SK-N-SH (cell line): ENCODE results near the gene ITGA2. TPM values are rescaled to one million over a fixed set of nuclear protein-coding genes. Genes with fewer than 3 reads are reported as not detected.
A peak's percentile ranks its signal among the peaks of the same experiment; 100 is the strongest.

Source experiments
- CTCF ChIA-PET: fragments of 300-600, 350-600 bp; formaldehyde crosslinking; extraction: SDS; loops from one replicate; lab custom pipeline; 2021; lab: Yijun Ruan, JAX
- POLR2A ChIA-PET: fragments of 350-600 bp; sonication (Branson Sonifier 250); formaldehyde crosslinking; extraction: SDS; loops from one replicate; lab custom pipeline; 2020; ENCODE audit warnings: antibody characterized with exemption, inconsistent platforms; lab: Yijun Ruan, JAX
- DNase-seq: peaks from one replicate; pipeline ENCODE4 v3.0.0; 2012
- H2AFZ ChIP-seq: fragments of 200-600 bp; sonication (generic); 2 replicates; pipeline ENCODE4 v1.8.1; 2016; ENCODE audit warnings: antibody characterized with exemption, mild to moderate bottlenecking, low read depth
- H3F3A ChIP-seq: fragments of 200-600 bp; sonication (generic); replicated peaks from 2 replicates; pipeline ENCODE3; 2016; ENCODE audit warnings: antibody characterized with exemption, mild to moderate bottlenecking; ENCODE audit not compliant: insufficient read depth
- H3K27ac ChIP-seq, 2 experiments: fragments of 200-500 bp in 1 of 2; fragments of 200-600 bp in 1 of 2; sonication (Bioruptor generic) in 1 of 2; sonication (generic), shearing (Covaris generic) in 1 of 2; 2 replicates each; pipeline versions ENCODE4 v1.5.1 to v1.6.1; 2014 to 2016; ENCODE audit warnings: low read depth in 2 of 2, inconsistent platforms in 1 of 2, low read length in 1 of 2, mild to moderate bottlenecking in 1 of 2, mixed read lengths in 1 of 2
- H3K27me3 ChIP-seq: fragments of 200-600 bp; sonication (generic), shearing (Covaris generic); 2 replicates; pipeline ENCODE4 v1.6.1; 2016; ENCODE audit warnings: mixed run types; ENCODE audit not compliant: insufficient read depth
- H3K36me3 ChIP-seq, 2 experiments: fragments of 200-500 bp in 1 of 2; fragments of 200-600 bp in 1 of 2; sonication (Bioruptor generic) in 1 of 2; sonication (generic) in 1 of 2; replicated peaks in 1 of 2; 2 replicates each; pipeline versions ENCODE3 to v1.5.1; 2014 to 2016; ENCODE audit warnings: low read length in 1 of 2, mild to moderate bottlenecking in 1 of 2; ENCODE audit not compliant: insufficient read depth in 2 of 2, control insufficient read depth in 1 of 2
- H3K4me1 ChIP-seq, 2 experiments: fragments of 200-500 bp in 1 of 2; fragments of 200-600 bp in 1 of 2; sonication (Bioruptor generic) in 1 of 2; sonication (generic), shearing (Covaris generic) in 1 of 2; 2 replicates each; pipeline versions ENCODE4 v1.5.1 to v1.6.1; 2014 to 2016; ENCODE audit warnings: low read depth in 1 of 2, low read length in 1 of 2, mixed run types in 1 of 2; ENCODE audit not compliant: insufficient read depth in 2 of 2, control insufficient read depth in 1 of 2
- H3K4me2 ChIP-seq: fragments of 200-600 bp; sonication (generic), shearing (Covaris generic); 2 replicates; pipeline ENCODE4 v1.6.1; 2017; ENCODE audit warnings: mixed run types
- H3K4me3 ChIP-seq, 2 experiments: fragments of 200-500 bp in 1 of 2; fragments of 200-600 bp in 1 of 2; sonication (Bioruptor generic) in 1 of 2; sonication (generic), shearing (Covaris generic) in 1 of 2; 2 replicates each; pipeline versions ENCODE4 v1.5.1 to v1.8.1; 2014 to 2016; ENCODE audit warnings: low read depth in 2 of 2, inconsistent platforms in 1 of 2, low read length in 1 of 2, mild to moderate bottlenecking in 1 of 2, mixed read lengths in 1 of 2, moderate library complexity in 1 of 2
- H3K79me2 ChIP-seq: fragments of 200-600 bp; sonication (generic); 2 replicates; pipeline ENCODE4 v1.8.1; 2017; ENCODE audit warnings: mild to moderate bottlenecking; ENCODE audit not compliant: insufficient read depth
- H3K9ac ChIP-seq: fragments of 200-600 bp; sonication (generic); 2 replicates; pipeline ENCODE4 v1.6.1; 2017; ENCODE audit warnings: mixed run types
- H3K9me2 ChIP-seq: fragments of 200-600 bp; sonication (generic); 2 replicates; pipeline ENCODE4 v1.6.1; 2017; ENCODE audit warnings: mixed run types
- H3K9me3 ChIP-seq: fragments of 200-600 bp; sonication (generic); 2 replicates; pipeline ENCODE4 v1.6.1; 2017; ENCODE audit warnings: mixed run types, mild to moderate bottlenecking, moderate library complexity
- H4K20me1 ChIP-seq: fragments of 200-600 bp; sonication (generic); 2 replicates; pipeline ENCODE4 v1.6.1; 2017; ENCODE audit warnings: mild to moderate bottlenecking, mixed run types; ENCODE audit not compliant: insufficient read depth
- CTCF ChIP-seq: fragments of 200-600 bp; sonication (generic); IDR thresholded peaks from 2 replicates; pipeline ENCODE4 v1.6.1; 2017; ENCODE audit warnings: antibody characterized with exemption, mild to moderate bottlenecking, moderate library complexity
- ELF1 ChIP-seq: IDR thresholded peaks from 2 replicates; pipeline ENCODE4 v1.4.0; 2012
- FOSL2 ChIP-seq: IDR thresholded peaks from 2 replicates; pipeline ENCODE4 v1.4.0; 2012; ENCODE audit warnings: low read depth, mild to moderate bottlenecking, moderate library complexity, borderline replicate concordance
- FOXJ3 ChIP-seq: sonication (generic); formaldehyde crosslinking; IDR thresholded peaks from 2 replicates; pipeline ENCODE4 v1.5.1; 2020; ENCODE audit warnings: mild to moderate bottlenecking, missing genetic modification reagents
- FOXM1 ChIP-seq: IDR thresholded peaks from 2 replicates; pipeline ENCODE4 v1.4.0; 2012; ENCODE audit warnings: low read depth, mild to moderate bottlenecking
- JUND ChIP-seq: IDR thresholded peaks from 2 replicates; pipeline ENCODE4 v1.4.0; 2012
- MAX ChIP-seq: IDR thresholded peaks from 2 replicates; pipeline ENCODE4 v1.4.0; 2012; ENCODE audit warnings: low read depth
- NFIC ChIP-seq: IDR thresholded peaks from 2 replicates; pipeline ENCODE4 v1.4.0; 2012; ENCODE audit warnings: borderline replicate concordance
- PBX3 ChIP-seq: IDR thresholded peaks from 2 replicates; pipeline ENCODE4; 2012
- RAD21 ChIP-seq: IDR thresholded peaks from 2 replicates; pipeline ENCODE4 v1.6.1; 2012; ENCODE audit warnings: mild to moderate bottlenecking, low read length
- RCOR1 ChIP-seq: fragments of 150-350 bp; IDR thresholded peaks from 2 replicates; pipeline ENCODE4 v1.6.1; 2017; ENCODE audit warnings: antibody characterized with exemption, low read length
- RFX5 ChIP-seq: IDR thresholded peaks from 2 replicates; pipeline ENCODE4 v1.6.1; 2012; ENCODE audit warnings: mild to moderate bottlenecking, improper control_type of control experiment, low read length
- SIN3A ChIP-seq: IDR thresholded peaks from 2 replicates; pipeline ENCODE4 v1.6.1; 2012; ENCODE audit warnings: low read depth, mild to moderate bottlenecking, low read length, moderate library complexity, borderline replicate concordance
- TCF12 ChIP-seq: IDR thresholded peaks from 2 replicates; pipeline ENCODE4 v1.4.0; 2012
- TEAD4 ChIP-seq: IDR thresholded peaks from 2 replicates; pipeline ENCODE4 v1.4.0; 2012; ENCODE audit warnings: mild to moderate bottlenecking, borderline replicate concordance; ENCODE audit not compliant: insufficient read depth
- WGBS: methylation state at CpG from one replicate; pipeline ENCODE4 v1.1.6; 2017; ENCODE audit warnings: low lambda C conversion rate; 5-methylcytosine and 5-hydroxymethylcytosine counted together
- polyA plus RNA-seq, 3 experiments: library from polyadenylated mRNA; depleted of rRNA; stranded (reverse); fragments of >200 nt; gene quantifications; 2 replicates each; pipeline ENCODE4 v1.2.3, GENCODE V29; 2012

ITGA2 gene
- polyA plus RNA-seq, 1 of the 3 experiments (the other 2 are of a cell fraction), result 38.2 TPM

GRCh38 chr5:52994266-52994665, 5.1 kb downstream of the ITGA2 start:
- Histone ChIP-seq H3K4me1 (peaks cover 2 to 27% of the 10 kb centered on the region in 2 experiments; a peak in 3 of 4 replicates), H3K79me2 (peaks cover 100% of the 10 kb centered on the region), H3F3A (peaks cover 52% of the 10 kb centered on the region), H3K27ac (peak overlapping the region in 1 of 2 experiments; percentile 75; a peak in 1 of 4 replicates), H3K9me3 (no peaks in the 10 kb centered on the region), H3K27me3 (no peaks in the 10 kb centered on the region), H3K4me2 (peak overlapping the region; percentile 74), H3K36me3 (peaks cover 6 to 61% of the 10 kb centered on the region in 2 experiments), H3K9ac (no peak overlapping the region), H2AFZ (no peak overlapping the region), H3K9me2 (no peaks in the 10 kb centered on the region), H3K4me3 (peak overlapping the region in 1 of 2 experiments; percentile 59; a peak in 1 of 4 replicates), H4K20me1 (peaks cover 19% of the 10 kb centered on the region)
- POLR2A ChIA-PET, result no interaction called here
- CTCF ChIA-PET, result interaction anchor here (0.8 to 1.1 kb wide), 2 partner anchors 9 to 101 kb away, joined by 3 read pairs; no protein-coding TSS in a partner anchor
- 96% methylated on average over 1 of the region's 1 CpG for WGBS
- TF ChIP-seq FOSL2 (0 out of 2 replicates have a peak, but pooled peaks have one; percentile 28), ELF1 (no peak), TCF12 (peak; percentile 49; the same call in 1 of the 2 replicates)
- no peak for DNase-seq

GRCh38 chr5:52995095-52995494, 5.9 kb downstream of the ITGA2 start:
- POLR2A ChIA-PET, result no interaction called here
- Histone ChIP-seq H3K36me3 (peaks cover 9 to 65% of the 10 kb centered on the region in 2 experiments), H3F3A (peaks cover 53% of the 10 kb centered on the region), H3K4me3 (peak overlapping the region in 1 of 2 experiments; percentile 35; a peak in 2 of 4 replicates), H2AFZ (no peak overlapping the region), H3K9me2 (no peaks in the 10 kb centered on the region), H3K9me3 (no peaks in the 10 kb centered on the region), H4K20me1 (peaks cover 19% of the 10 kb centered on the region), H3K4me2 (peak overlapping the region; percentile 74), H3K27ac (peak overlapping the region in 1 of 2 experiments; percentile 75; a peak in 1 of 4 replicates), H3K79me2 (peaks cover 100% of the 10 kb centered on the region), H3K9ac (no peak overlapping the region), H3K27me3 (no peaks in the 10 kb centered on the region), H3K4me1 (peaks cover 2 to 30% of the 10 kb centered on the region in 2 experiments; a peak in 3 of 4 replicates)
- CTCF ChIA-PET, result interaction anchor here (0.8 to 1.1 kb wide), 2 partner anchors 8 to 100 kb away, joined by 3 read pairs; no protein-coding TSS in a partner anchor
- TF ChIP-seq ELF1, result no peak
- TF ChIP-seq RAD21, result no peak
- no peak for TF ChIP-seq CTCF
- TF ChIP-seq FOSL2, result no peak
- TF ChIP-seq RCOR1, result no peak
- no peak for TF ChIP-seq JUND
- TF ChIP-seq FOXJ3, result no peak
- TF ChIP-seq SIN3A, result no peak
- no peak for TF ChIP-seq MAX
- TF ChIP-seq TEAD4, result no peak
- no peak for TF ChIP-seq PBX3
- no peak for TF ChIP-seq FOXM1
- TF ChIP-seq NFIC, result no peak
- no peak for TF ChIP-seq RFX5
- 100% methylated on average over 1 of the region's 1 CpG for WGBS
- DNase-seq, result no peak
